Measurements from ENCODE around the gene TMEM88. TPM values are rescaled to one million over a fixed set of nuclear protein-coding genes. Genes with fewer than 3 reads are reported as not detected.
A peak's percentile ranks its signal among the peaks of the same experiment; 100 is the strongest.

TMEM88 gene
- total RNA-seq, 1 experiment from 2014 or later, result 2.8 TPM

- TF ChIP-seq YY1 (IDR thresholded peaks at IDR 0.05; ENCODE audit: extremely low read depth, insufficient replicate concordance, low read depth, low read length) (peak; percentile 47), SIN3A (IDR thresholded peaks at IDR 0.05; ENCODE audit: low read depth) (no peak), SRF (IDR thresholded peaks at IDR 0.05; ENCODE audit: low read depth) (no peak), EZH2phosphoT487 (IDR thresholded peaks at IDR 0.05; ENCODE audit: borderline replicate concordance) (no peak), POLR2A (IDR thresholded peaks at IDR 0.05; ENCODE audit: borderline replicate concordance, extremely low read depth, insufficient read depth, insufficient read length) (peak; percentile 60)
These were observed 19.7 kb upstream of the TMEM88 start (continued) for GRCh38 chr17:7834957-7835813.

DNA sequence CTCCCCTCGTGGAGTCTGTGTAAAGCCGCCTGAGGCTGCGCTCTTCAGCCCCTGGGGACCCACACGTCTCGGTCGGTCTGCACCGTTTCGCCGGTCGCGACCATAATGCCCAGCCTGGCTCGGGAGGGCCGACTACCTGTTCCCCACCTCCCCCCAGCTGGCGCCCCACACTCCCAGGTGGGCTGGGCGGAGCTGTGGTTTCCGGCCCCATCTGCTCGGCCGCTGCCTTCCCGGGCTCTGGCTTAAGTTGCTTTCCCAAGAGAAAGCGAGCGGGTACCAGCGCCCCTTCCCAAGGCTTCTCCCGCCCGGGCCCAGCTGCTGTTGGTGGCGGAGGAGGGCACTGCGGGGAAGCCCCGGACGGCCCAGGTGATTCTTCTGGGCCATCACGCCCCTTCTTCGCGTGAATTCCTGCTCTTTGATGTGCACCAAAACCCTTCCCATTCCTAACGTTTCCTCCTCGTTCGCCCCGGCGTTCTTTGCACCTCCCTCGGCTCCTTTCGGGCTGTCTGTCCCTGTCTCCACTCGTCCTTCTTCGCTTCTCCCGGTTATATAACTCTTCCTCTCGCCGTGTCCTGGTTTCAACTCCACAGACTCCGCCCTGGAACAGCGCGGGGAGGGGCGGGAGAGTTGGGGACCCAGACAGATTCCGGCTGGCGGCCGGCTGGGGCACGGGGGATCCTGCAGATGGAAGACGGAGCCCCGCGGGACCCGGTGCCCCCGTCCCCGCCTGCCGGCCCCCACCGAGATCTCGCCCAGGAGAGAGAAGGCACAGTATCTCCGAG lies 18.9 kb upstream of the TMEM88 start:
- ChIA-PET POLR2A (interaction anchor here (0.5 to 3.9 kb wide), 5 partner anchors 9 to 570 kb away, joined by 3 to 22 read pairs (median 10); partner anchors contain the start of genes CYB5D1 and NAA38), RAD21 (ENCODE audit: low non-redundant PET in 1 of 2, low total read pairs in 2 of 2, uncharacterized antibody in 2 of 2, unreplicated experiment in 2 of 2) (interaction anchor here (0.6 to 1.3 kb wide), 3 partner anchors 9 to 21 kb away, joined by 3 to 6 read pairs (median 4); partner anchors contain the start of gene NAA38 (in 1 of the 2)), CTCF (interaction anchor here (0.8 to 1.9 kb wide), 11 partner anchors 9 to 252 kb away, joined by 3 to 25 read pairs (median 5); partner anchors contain the start of genes CYB5D1, MPDU1 and NAA38)
- DNase-seq (ENCODE audit: low read depth, low spot score) (no peak), ATAC-seq (peak; percentile 9)
- peak overlapping the region; percentile 97 for H3K9ac ChIP-seq (ENCODE audit: low read length)
- H3K4me1 ChIP-seq (ENCODE audit: control insufficient read depth in 1 of 2, insufficient read depth in 2 of 2, low read length in 2 of 2), result peaks cover 39 to 72% of the 10 kb centered on the region in 2 experiments
- no peak overlapping the region for H2AFZ ChIP-seq (ENCODE audit: low read depth, low read length, poor library complexity, severe bottlenecking)
- H3K27ac ChIP-seq (ENCODE audit: low read depth, low read length), result peak overlapping the region; percentile 98
- intact Hi-C loops (cut with micrococcal nuclease), result loop anchor here (1.0 to 5.0 kb wide), 4 partner anchors 7 to 254 kb away; partner anchors contain the start of genes MPDU1 and NAA38
- TSS peak; percentile 43 for BruUV-seq (replicated peaks)
- H3K4me3 ChIP-seq (replicated peaks in 1 of 2; ENCODE audit: low read depth in 1 of 2, low read length in 2 of 2), result peak overlapping the region; percentile 74 to 82
- H3K9me3 ChIP-seq (ENCODE audit: control insufficient read depth in 1 of 2, insufficient read depth in 1 of 2, low read depth in 1 of 2, low read length in 2 of 2), result no peaks in the 10 kb centered on the region
- H3K27me3 ChIP-seq (ENCODE audit: insufficient read depth, low read length), result no peaks in the 10 kb centered on the region
- H3K9me2 ChIP-seq (ENCODE audit: insufficient read depth), result no peaks in the 10 kb centered on the region
- H3K79me2 ChIP-seq (ENCODE audit: insufficient read depth, low read length), result peaks cover 21% of the 10 kb centered on the region
- TF ChIP-seq, protein P1, sequence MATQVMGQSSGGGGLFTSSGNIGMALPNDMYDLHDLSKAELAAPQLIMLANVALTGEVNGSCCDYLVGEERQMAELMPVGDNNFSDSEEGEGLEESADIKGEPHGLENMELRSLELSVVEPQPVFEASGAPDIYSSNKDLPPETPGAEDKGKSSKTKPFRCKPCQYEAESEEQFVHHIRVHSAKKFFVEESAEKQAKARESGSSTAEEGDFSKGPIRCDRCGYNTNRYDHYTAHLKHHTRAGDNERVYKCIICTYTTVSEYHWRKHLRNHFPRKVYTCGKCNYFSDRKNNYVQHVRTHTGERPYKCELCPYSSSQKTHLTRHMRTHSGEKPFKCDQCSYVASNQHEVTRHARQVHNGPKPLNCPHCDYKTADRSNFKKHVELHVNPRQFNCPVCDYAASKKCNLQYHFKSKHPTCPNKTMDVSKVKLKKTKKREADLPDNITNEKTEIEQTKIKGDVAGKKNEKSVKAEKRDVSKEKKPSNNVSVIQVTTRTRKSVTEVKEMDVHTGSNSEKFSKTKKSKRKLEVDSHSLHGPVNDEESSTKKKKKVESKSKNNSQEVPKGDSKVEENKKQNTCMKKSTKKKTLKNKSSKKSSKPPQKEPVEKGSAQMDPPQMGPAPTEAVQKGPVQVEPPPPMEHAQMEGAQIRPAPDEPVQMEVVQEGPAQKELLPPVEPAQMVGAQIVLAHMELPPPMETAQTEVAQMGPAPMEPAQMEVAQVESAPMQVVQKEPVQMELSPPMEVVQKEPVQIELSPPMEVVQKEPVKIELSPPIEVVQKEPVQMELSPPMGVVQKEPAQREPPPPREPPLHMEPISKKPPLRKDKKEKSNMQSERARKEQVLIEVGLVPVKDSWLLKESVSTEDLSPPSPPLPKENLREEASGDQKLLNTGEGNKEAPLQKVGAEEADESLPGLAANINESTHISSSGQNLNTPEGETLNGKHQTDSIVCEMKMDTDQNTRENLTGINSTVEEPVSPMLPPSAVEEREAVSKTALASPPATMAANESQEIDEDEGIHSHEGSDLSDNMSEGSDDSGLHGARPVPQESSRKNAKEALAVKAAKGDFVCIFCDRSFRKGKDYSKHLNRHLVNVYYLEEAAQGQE (IDR thresholded peaks at IDR 0.05; ENCODE audit: low read depth), result no peak
- no peak for TF ChIP-seq SP1 (IDR thresholded peaks at IDR 0.05; ENCODE audit: low read depth)
- no peak for TF ChIP-seq ATF3 (IDR thresholded peaks at IDR 0.05)
- 0 out of 2 replicates have a peak, but pooled peaks have one; percentile 12 for TF ChIP-seq ZFX (IDR thresholded peaks at IDR 0.05)
- no peak for TF ChIP-seq EGR1 (IDR thresholded peaks at IDR 0.05; ENCODE audit: low read depth)
- TF ChIP-seq POLR2A (IDR thresholded peaks at IDR 0.05; ENCODE audit: borderline replicate concordance, extremely low read depth, insufficient read depth, insufficient read length), result peak; percentile 35
- no peaks in the 10 kb centered on the region for H4K20me1 ChIP-seq (ENCODE audit: insufficient read depth)
- peak overlapping the region; percentile 99 for H3K4me2 ChIP-seq (ENCODE audit: low read length)
- H3K36me3 ChIP-seq (ENCODE audit: control insufficient read depth in 1 of 2, insufficient read depth in 2 of 2, low read length in 2 of 2), result peaks cover 0 to 3% of the 10 kb centered on the region in 2 experiments; a peak in 1 of 4 replicates

Measured in HCT116 (cell line).